CD4-positive, alpha-beta T cell treated with Interleukin-4 for 1 hour (primary cell): ENCODE measurements around the gene MAP3K1.
"Not testable (repeated sequence)": the region's sequence is repeated elsewhere in the genome, so short reads cannot be mapped to it uniquely, and the experiment has no call there.

ENCODE experiments used
- DNase-seq, 2 donors: peaks; one replicate each; pipeline ENCODE4 v3.0.0-alpha.2; 2020 to 2022

The MAP3K1 gene

GRCh38 chr5:56814963-56815657 is at the start of gene MAP3K1:
TSS of gene MAP3K1 (plus strand) at chr5:56815549. CDS start at chr5:56815574, 25 bp downstream.
- DNase-seq = peak; percentile 80 to 85

- DNase-seq = no peak
Measured at GRCh38 chr5:56766926-56767325, 48.4 kb upstream of the MAP3K1 start.

- no peak for DNase-seq
Measured at GRCh38 chr5:56769875-56770604, 45.3 kb upstream of the MAP3K1 start.

- DNase-seq = no peak
Measured at GRCh38 chr5:56772767-56773166, 42.6 kb upstream of the MAP3K1 start.

- no peak for DNase-seq
Measured at GRCh38 chr5:56774957-56775356, 40.4 kb upstream of the MAP3K1 start.

GRCh38 chr5:56776212-56776846 is 39.0 kb upstream of the MAP3K1 start:
- DNase-seq = not testable (repeated sequence)

- no peak for DNase-seq
Measured at GRCh38 chr5:56783261-56783660, 32.1 kb upstream of the MAP3K1 start.

- no peak for DNase-seq
Measured at GRCh38 chr5:56786346-56786745, 29.0 kb upstream of the MAP3K1 start.

- no peak for DNase-seq
Measured at GRCh38 chr5:56791396-56791795, 24.0 kb upstream of the MAP3K1 start.

GRCh38 chr5:56798521-56798920 is 16.8 kb upstream of the MAP3K1 start:
- DNase-seq = no peak

GRCh38 chr5:56800186-56800585 is 15.2 kb upstream of the MAP3K1 start:
- no peak for DNase-seq

GRCh38 chr5:56801256-56801655 is 14.1 kb upstream of the MAP3K1 start:
- no peak for DNase-seq

GRCh38 chr5:56802205-56802604 is 13.1 kb upstream of the MAP3K1 start:
- no peak for DNase-seq

GRCh38 chr5:56803025-56803424 is 12.3 kb upstream of the MAP3K1 start:
- no peak for DNase-seq

- DNase-seq = no peak
Measured at GRCh38 chr5:56803894-56804293, 11.5 kb upstream of the MAP3K1 start.

GRCh38 chr5:56807679-56808078 is 7.7 kb upstream of the MAP3K1 start:
- DNase-seq = no peak

GRCh38 chr5:56808211-56808610 is 7.1 kb upstream of the MAP3K1 start:
- no peak for DNase-seq

GRCh38 chr5:56810826-56811225 is 4.5 kb upstream of the MAP3K1 start:
- DNase-seq = no peak

GRCh38 chr5:56812110-56812509 is 3.2 kb upstream of the MAP3K1 start:
- no peak for DNase-seq

GRCh38 chr5:56813302-56813701 is 2.0 kb upstream of the MAP3K1 start:
- no peak for DNase-seq

GRCh38 chr5:56814361-56814962 is 887 bp upstream of the MAP3K1 start:
- peak in 1 of 2 donors; percentile 44 for DNase-seq

- DNase-seq = peak in 1 of 2 donors; percentile 49
Measured at GRCh38 chr5:56815658-56816545, 553 bp downstream of the MAP3K1 start.
